MG63 (cell line): Measurements from ENCODE around the gene NDUFV1. TPM values are rescaled to one million over a fixed set of nuclear protein-coding genes. Genes with fewer than 3 reads are reported as not detected.

Experiments used
- DNase-seq: peaks from one replicate; pipeline ENCODE4 v3.0.0-alpha.2; 2020
- H3K27me3 ChIP-seq: fragments of 250-450 bp; sonication (Bioruptor Pico); 2 replicates; pipeline ENCODE4 v1.5.1; 2020; ENCODE audit warnings: mild to moderate bottlenecking, moderate library complexity
- H3K36me3 ChIP-seq: fragments of 250-450 bp; sonication (Bioruptor Pico); 2 replicates; pipeline ENCODE4 v1.5.1; 2020; ENCODE audit warnings: mild to moderate bottlenecking, moderate library complexity
- H3K4me3 ChIP-seq: fragments of 250-450 bp; sonication (Bioruptor Pico); 2 replicates; pipeline ENCODE4 v1.5.1; 2020; ENCODE audit warnings: mild to moderate bottlenecking, moderate library complexity
- H3K9me3 ChIP-seq: fragments of 250-450 bp; sonication (Bioruptor Pico); 2 replicates; pipeline ENCODE4 v1.5.1; 2020; ENCODE audit warnings: mild to moderate bottlenecking, moderate library complexity
- total RNA-seq: library from RNA; depleted of rRNA; stranded (reverse); fragments of >200 nt; shearing (Covaris generic); gene quantifications from 2 replicates; pipeline ENCODE4 v1.2.3, GENCODE V29; 2014; ENCODE audit warnings: low replicate concordance

NDUFV1 gene
- total RNA-seq, 1 experiment from 2014 or later, result 274 TPM

DNA sequence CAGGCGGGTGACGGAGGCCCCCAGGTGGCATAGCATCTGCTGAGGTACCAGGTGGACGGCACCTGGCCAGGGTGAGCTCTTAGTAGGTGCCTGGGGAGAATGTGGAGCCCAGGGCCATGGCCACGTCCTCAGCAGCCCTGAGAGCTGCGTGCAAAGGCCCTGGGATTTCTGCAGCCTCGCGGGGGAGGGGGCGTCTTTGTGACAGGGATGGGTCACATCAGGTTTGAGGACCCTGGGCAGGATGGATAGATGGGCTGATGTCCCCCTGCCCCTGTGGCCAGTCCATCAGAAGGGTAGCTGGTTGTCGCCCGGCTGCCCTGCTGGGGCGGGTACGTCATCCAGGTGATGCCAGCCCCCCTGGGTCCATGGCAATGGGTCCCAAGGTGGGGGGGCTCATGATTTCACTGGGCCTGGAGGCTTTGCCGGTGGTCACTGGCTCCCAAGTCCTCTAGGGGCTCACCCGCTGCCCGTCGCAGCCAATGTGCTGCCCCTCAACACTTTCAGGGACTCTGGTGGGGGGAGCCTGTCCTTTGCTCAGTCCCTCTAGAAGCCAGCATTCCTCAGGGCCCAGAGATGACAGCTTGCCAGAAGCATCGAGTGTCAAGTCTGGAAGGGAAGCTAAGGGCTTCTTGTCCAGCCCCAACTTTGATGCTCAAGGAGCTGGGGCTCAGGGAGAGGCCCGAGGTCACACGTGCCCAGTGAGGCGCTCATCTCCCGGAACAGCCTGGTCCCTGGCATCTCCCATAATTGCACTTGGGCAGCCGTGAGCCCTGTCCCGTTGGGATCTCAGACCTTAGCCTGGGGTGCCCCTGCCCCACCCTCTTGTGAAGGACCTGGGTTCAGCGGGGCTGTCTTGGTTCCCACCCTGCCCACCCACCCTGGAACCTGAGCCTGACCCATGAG is 32.0 kb downstream of the NDUFV1 start:
- DNase-seq, result no peak
- H3K36me3 ChIP-seq, result no peaks in the 10 kb centered on the region
- no peak overlapping the region for H3K4me3 ChIP-seq
- 0 out of 2 replicates have a peak, but pooled peaks cover 3% of the 10 kb centered on the region for H3K27me3 ChIP-seq
- H3K9me3 ChIP-seq, result no peaks in the 10 kb centered on the region

DNA sequence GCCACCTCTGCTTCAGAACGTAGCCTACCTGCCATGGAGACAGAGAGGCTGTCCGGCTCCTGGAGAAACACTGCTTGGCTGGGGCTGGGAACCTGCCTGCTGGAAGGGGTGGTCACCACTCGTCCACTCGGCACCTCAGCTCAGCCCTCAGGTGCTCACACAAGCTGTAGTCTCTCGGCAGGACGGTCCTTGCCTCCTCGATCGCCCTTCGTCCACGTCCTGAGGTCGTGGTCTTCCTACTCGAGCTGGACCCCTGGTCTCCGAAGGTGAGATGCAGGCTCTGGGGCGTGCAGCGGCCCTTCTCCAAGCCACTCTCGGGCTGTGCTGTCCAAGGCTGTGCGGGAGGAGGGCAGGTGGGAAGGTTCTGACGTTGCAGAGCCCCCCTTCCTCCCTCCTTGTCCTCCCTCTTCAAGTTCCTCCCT is 32.7 kb downstream of the NDUFV1 start, which contains the start of gene TBX10:
Gene TBX10 (minus strand): TSS at position 326 of the 422 bp plus-strand sequence. CDS start 291 bp downstream, at position 35.
- no peak within 1 kb of the TSS for H3K4me3 ChIP-seq
- H3K27me3 ChIP-seq, result 0 out of 2 replicates have a peak, but pooled peaks cover 3% of the 10 kb centered on the region
- DNase-seq, result no peak
- H3K9me3 ChIP-seq, result no peaks in the 10 kb centered on the region
- no peaks in the 10 kb centered on the region for H3K36me3 ChIP-seq

DNA sequence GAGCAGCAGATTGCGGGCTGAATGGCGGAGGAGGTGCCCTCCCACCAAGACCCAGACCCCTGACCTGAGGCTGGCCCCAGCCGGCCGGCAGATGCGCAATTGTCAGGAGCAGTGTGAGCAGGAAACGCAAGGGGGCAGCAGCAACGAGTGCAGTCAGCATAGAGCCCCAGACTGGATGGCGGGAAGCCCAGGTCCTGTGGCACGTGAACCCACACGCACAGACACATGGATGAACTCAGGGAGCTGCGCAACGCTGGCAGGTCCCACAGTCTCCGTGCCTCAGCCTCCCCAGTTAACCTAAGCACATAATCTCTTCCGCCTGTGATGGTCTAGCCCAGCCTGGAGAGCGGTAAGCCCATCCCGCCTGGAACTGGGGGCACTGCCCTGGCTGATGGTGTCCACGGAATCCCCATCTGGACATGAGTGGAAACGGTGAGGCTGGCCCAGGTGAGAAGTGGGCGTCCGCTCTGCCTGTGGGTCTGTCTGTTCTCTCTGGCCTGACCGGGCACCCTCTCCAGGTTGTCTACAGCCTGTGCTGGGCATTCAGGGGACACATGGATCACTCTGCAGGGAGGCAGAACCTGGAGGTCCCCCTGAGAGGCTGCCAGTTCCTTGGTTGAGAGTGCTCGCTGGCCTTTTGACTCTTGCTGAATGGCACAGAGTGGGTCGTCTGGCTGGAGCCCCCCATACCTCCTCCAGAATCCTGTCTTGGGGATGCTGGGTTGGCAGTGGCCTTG is 33.5 kb downstream of the NDUFV1 start:
- Histone ChIP-seq H3K9me3 (no peaks in the 10 kb centered on the region), H3K36me3 (no peaks in the 10 kb centered on the region), H3K4me3 (no peak overlapping the region), H3K27me3 (0 out of 2 replicates have a peak, but pooled peaks cover 3% of the 10 kb centered on the region)
- peak; percentile 74 for DNase-seq

GRCh38 chr11:67640758-67641337 is 34.1 kb downstream of the NDUFV1 start:
- no peaks in the 10 kb centered on the region for H3K9me3 ChIP-seq
- DNase-seq, result no peak
- H3K27me3 ChIP-seq, result 0 out of 2 replicates have a peak, but pooled peaks cover 3% of the 10 kb centered on the region
- H3K4me3 ChIP-seq, result no peak overlapping the region
- H3K36me3 ChIP-seq, result no peaks in the 10 kb centered on the region

DNA sequence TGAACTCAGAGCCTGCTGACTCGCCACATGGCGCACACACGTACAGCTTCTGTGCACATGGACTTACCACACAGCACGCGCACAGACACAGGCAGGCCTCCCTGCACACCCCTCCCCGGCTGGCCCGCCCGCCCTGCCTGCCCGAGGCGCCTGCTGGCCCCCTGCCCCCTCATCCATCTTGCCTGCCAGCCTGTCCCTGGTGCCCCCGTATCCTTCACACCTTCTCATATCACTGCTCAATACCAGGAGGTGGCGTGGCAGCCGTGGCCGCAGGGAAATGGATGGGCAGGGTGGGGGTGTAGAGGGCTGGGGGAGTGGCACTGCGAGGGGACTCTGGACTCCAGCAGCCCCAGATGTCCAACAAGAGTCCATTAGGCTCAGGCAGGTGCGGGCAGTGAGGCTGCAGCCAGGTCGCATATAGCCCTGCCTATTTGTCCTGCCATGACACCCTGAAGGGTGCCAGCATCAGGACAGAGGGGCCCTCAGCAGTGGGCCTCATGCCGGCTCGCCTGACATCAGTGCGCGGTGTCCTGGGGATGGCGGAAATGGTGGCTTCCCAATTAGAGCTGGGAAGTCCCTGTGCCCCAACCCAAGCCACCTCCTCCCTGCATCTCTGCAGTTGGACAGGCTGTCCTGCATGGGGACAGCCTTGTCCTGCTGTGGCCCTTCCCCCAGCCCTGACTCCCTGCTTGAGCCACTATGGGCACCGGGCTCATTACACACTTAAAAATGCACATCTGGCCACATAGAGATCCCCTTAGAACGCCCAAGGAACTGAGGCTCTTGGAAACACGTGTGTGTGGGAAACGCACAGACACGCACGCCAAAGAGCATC is 34.8 kb downstream of the NDUFV1 start:
- no peaks in the 10 kb centered on the region for H3K36me3 ChIP-seq
- DNase-seq, result no peak
- H3K4me3 ChIP-seq, result no peak overlapping the region
- H3K9me3 ChIP-seq, result no peaks in the 10 kb centered on the region
- 0 out of 2 replicates have a peak, but pooled peaks cover 3% of the 10 kb centered on the region for H3K27me3 ChIP-seq

GRCh38 chr11:67642173-67643120 is 35.7 kb downstream of the NDUFV1 start:
- Histone ChIP-seq H3K9me3 (no peaks in the 10 kb centered on the region), H3K4me3 (no peak overlapping the region), H3K36me3 (no peaks in the 10 kb centered on the region), H3K27me3 (0 out of 2 replicates have a peak, but pooled peaks cover 3% of the 10 kb centered on the region)
- DNase-seq, result no peak

GRCh38 chr11:67644042-67644441 is 37.3 kb downstream of the NDUFV1 start:
- no peak for DNase-seq
- Histone ChIP-seq H3K4me3 (no peak overlapping the region), H3K9me3 (no peaks in the 10 kb centered on the region), H3K36me3 (no peaks in the 10 kb centered on the region), H3K27me3 (0 out of 2 replicates have a peak, but pooled peaks cover 3% of the 10 kb centered on the region)

DNA sequence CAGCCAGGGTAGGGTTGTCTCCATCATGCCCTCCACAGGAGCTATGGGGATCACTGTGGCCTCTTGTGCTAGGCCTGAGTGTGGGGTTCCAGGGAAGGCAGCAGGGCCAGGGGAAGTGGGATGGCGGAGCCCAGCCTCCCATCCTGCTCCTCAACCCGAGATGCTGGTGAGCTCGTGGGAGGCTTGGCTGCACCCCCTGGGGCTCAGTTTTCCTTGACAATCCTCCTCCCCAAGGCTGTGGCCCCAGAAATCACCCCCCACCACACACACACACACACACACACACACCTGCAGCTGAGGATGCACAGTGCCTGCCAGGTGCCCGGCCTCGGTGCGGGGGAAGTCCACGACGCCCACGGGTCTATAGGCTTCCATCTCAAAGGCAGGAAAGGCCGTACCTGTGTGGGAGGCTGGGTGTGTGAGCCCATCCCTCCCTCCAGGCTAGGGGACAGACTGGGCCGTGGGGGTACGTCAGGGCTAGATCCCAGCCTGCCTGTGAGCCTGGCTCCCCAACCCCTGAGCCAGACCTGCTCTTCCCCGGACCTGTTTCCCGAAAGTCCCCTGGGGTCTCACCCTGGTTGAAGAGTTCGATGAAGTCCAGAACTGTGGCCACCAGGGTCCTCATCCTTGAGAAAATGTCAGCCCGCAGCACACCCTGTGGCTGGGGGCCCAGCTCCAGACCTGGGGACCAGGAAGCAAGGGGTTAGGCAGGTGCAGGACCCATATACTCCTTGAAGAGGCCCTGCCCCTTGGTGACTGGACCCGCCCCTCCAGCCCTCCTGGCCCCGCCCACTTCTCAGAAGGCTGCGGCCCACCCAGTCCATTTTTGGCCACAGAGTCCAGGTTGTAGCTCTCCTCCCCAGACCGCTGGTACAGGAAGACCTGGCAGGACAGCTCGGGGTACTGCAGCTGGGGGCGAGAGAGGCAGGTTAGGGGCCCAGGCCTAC is 38.0 kb downstream of the NDUFV1 start:
- no peak for DNase-seq
- Histone ChIP-seq H3K9me3 (no peaks in the 10 kb centered on the region), H3K36me3 (no peaks in the 10 kb centered on the region), H3K27me3 (0 out of 2 replicates have a peak, but pooled peaks cover under 1% of the 10 kb centered on the region), H3K4me3 (no peak overlapping the region)

GRCh38 chr11:67645521-67646461 is 39.1 kb downstream of the NDUFV1 start:
- H3K4me3 ChIP-seq, result no peak overlapping the region
- H3K9me3 ChIP-seq, result no peaks in the 10 kb centered on the region
- no peak for DNase-seq
- no peaks in the 10 kb centered on the region for H3K27me3 ChIP-seq
- H3K36me3 ChIP-seq, result no peaks in the 10 kb centered on the region

GRCh38 chr11:67646535-67647336 is 40.0 kb downstream of the NDUFV1 start:
- no peak for DNase-seq
- Histone ChIP-seq H3K4me3 (no peak overlapping the region), H3K36me3 (no peaks in the 10 kb centered on the region), H3K27me3 (no peaks in the 10 kb centered on the region), H3K9me3 (no peaks in the 10 kb centered on the region)

GRCh38 chr11:67647471-67647870 is 40.7 kb downstream of the NDUFV1 start:
- no peak for DNase-seq
- Histone ChIP-seq H3K27me3 (no peaks in the 10 kb centered on the region), H3K4me3 (no peak overlapping the region), H3K9me3 (no peaks in the 10 kb centered on the region), H3K36me3 (no peaks in the 10 kb centered on the region)

GRCh38 chr11:67648140-67648795 is 41.5 kb downstream of the NDUFV1 start:
- Histone ChIP-seq H3K36me3 (no peaks in the 10 kb centered on the region), H3K4me3 (no peak overlapping the region), H3K27me3 (no peaks in the 10 kb centered on the region), H3K9me3 (no peaks in the 10 kb centered on the region)
- DNase-seq, result no peak
